Islet precursor cell (in vitro differentiated cells): Measurements from ENCODE around the gene AQR.
"Not testable (repeated sequence)": the region's sequence is repeated elsewhere in the genome, so short reads cannot be mapped to it uniquely, and the experiment has no call there.

Experiments used
- DNase-seq: peaks from one replicate; pipeline ENCODE4 v3.0.0-alpha.2; 2018

AQR gene

GRCh38 chr15:34969340-34970097 lies at the start of gene AQR:
TSS of gene AQR (minus strand) at chr15:34969742. CDS start at chr15:34969613, 129 bp downstream.
- peak; percentile 99 for DNase-seq

- DNase-seq: no peak
Measured at GRCh38 chr15:35014241-35014640, 44.7 kb upstream of the AQR start.

DNA sequence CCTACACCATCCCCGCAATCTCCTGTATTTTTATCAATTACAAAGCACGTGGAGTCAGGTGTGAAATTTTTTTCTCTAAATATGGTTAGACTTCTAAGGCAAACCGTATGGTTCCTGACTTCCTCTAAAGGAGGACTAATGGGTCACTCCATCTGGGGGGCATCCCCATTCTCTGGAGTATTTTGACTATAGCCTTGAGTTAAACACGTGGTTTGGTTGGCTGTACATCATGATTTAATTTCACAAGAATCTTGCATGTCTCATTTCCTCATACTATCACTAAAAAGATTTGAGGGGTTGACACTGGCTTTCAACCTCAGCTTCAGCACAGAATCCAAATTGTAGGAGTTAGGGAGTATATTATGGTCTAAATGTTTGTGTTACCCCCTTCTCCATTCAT lies 43.8 kb upstream of the AQR start:
- DNase-seq: no peak

DNA sequence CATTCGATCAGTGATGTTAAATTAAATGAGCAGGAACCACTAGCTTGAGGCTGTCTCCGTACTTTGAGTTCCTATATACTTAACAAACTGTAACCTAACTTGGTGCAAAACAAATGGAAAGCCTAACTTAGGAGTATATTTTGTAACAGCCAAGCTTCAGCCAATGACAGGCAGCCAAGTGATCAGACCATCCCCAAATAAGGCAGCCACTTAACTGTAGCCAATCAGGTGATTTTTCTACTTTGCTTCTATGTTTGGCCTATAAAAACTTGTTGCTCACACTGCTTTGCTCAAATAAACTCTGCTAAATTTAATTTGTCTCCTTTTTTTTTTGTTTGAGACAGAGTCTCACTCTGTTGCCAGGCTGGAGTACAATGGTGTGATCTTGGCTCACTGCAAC lies 37.9 kb upstream of the AQR start:
- no peak for DNase-seq

DNA sequence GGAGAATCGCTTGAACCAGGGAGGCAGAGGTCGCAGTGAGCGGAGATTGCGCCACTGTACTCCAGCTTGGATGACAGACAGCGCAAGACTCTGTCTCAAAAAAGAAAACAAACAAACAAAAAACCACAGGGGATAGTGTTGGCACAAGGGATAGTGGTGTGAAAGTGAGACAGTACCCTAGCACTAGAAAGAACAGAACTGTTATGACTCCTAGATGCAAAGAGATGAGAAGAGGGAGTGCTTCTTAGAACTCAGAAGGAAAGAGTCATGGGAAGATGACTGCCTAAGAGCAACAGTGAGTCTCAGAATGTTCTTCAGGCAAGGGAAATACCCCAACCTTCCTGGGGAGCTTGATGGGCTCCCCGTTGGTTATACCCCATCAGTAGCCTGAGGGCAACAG lies 36.4 kb upstream of the AQR start:
- DNase-seq: no peak

DNA sequence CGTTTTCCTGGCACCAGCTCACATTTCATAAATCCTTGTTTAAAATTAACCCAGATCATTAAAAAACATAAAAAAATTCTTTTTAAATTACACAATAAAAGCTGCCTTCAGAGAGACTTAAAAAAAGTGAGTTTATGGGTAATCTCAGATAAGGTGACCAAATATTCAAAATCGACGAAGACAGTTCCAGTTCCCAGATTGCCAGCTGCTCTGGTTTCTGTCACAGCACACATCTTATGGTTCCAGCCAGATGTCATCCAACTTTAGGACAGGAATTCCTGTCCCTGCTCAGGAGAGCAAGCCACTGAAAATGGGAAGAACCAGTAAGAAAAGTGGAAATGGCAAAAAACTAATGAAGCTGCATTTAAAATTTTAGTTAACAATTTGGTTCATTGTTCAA lies 34.4 kb upstream of the AQR start:
- DNase-seq: peak; percentile 60

DNA sequence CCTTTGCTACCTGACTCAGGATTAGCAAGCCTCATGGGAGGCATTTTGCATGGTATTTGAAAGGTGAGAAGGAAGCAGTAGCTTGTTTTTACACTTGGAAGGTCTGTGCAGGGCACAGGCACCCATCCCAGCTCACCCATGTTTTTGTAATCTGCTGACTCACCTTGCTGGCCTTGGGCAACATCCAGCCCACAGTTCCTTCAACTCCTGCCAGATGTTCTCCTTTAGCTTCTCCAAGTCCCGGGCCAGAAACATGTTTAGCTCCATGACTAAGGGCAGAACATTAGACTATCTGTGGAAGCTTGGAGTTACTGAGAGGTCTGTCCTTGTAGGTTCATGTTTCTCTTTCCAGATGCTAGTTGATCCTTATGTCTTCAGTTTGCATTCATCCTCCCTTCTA lies 31.0 kb upstream of the AQR start:
- peak; percentile 60 for DNase-seq

DNA sequence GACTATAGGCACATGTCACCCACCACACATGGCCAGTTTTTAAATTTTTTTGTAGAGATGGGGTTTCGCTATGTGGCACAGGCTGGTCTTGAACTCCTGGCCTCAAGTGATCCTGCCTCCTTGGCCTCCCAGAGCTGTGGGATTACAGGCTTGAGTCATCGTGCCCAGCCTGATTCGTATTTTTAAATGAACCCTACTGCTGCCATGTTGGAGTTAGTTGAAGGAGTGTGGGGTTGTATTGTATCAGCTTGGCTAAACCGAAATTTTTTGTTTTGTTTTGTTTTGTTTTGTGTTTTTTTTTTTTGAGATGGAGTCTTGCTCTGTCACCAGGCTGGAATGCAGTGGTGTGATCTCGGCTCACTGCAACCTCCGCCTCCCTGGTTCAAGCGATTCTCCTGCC lies 30.4 kb upstream of the AQR start:
- DNase-seq: no peak

- DNase-seq: no peak
Measured at GRCh38 chr15:34994925-34995324, 25.4 kb upstream of the AQR start.

DNA sequence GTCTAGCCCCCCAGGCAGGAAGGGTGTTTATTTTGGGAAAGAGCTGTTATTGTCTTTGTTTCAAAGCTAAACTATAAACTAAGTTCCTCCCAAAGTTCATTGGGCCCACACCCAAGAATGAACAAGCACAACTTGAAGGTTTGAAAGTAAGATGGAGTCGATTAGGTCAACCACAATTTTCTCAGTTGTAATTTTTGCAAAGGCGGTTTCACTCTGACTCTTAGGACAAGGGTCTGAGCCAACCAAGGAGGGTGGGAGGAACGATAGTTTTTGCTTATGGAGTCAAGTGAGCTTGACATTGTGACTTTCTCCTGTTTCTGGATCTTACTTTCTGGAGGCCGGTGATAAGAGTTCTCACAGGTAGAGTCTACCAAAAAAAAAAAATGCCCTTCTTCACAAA lies 24.3 kb upstream of the AQR start:
- no peak for DNase-seq

GRCh38 chr15:34993412-34993811 lies 23.9 kb upstream of the AQR start:
- DNase-seq: no peak

- DNase-seq: peak; percentile 88
Measured at GRCh38 chr15:34988027-34988902, 18.7 kb upstream of the AQR start, which contains the start of gene ZNF770. TSS of gene ZNF770 (minus strand) at chr15:34988287. CDS start at chr15:34983434, 4,853 bp downstream.

GRCh38 chr15:34987609-34988026 lies 18.1 kb upstream of the AQR start:
- DNase-seq: no peak

- no peak for DNase-seq
Measured at GRCh38 chr15:34986771-34987480, 17.4 kb upstream of the AQR start.

DNA sequence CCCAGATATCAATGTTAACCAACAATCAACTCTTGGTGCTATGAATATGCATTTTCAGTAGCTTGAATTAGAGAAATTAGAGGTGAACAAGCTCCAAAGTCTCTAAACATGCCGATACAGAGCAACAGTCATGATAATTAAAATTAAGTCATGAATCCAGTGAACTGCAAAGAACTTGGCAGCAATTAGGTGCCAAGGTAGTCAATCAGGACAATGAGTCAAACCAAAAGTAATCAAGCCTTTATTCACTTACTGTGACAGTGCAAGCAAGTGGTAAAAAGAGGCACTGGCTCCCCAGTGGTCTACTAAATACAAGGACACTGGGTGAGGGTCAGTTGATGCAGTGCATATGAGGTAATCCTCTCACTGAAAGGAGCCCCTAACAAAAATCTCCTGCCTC lies 16.8 kb upstream of the AQR start:
- no peak for DNase-seq

- no peak for DNase-seq
Measured at GRCh38 chr15:34984889-34985630, 15.5 kb upstream of the AQR start.

DNA sequence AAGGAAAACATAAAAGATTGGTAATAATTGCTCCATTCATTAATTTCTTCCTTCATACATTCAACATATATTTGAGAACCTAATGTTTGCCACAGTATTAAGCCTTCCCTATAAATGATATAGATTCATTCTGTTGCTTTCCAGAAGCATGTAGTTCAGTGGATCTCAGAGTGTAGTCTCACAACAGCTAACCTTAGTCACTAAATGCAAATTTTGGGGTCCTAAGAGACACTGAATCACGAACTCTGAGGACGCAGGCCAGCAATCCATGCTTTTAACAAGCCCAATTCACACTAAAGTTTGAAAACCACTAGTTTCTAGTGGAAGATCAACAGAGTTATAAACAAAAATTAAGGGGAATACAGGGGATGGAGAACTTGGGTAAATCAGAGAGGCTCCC lies 7.2 kb upstream of the AQR start:
- no peak for DNase-seq

GRCh38 chr15:34976073-34976472 lies 6.5 kb upstream of the AQR start:
- no peak for DNase-seq

DNA sequence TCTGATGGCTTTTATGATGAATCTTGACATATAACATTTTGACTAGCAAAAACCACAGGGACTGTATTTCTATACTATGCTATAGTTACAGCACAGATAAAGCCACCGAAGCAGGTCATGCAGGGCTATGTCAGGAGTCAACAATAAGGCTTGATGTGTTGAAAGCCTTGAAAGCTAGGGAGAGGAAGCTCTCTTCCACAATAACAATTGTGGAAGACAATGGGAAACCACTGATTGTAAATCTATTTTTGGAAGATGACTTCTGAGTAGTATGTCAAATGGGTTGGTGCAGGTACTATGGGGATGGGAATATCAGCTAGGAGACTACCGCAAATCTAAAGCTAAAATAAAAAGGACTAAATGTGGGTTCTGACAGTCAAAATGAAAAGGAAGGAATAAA lies 4.0 kb upstream of the AQR start:
- DNase-seq: no peak

DNA sequence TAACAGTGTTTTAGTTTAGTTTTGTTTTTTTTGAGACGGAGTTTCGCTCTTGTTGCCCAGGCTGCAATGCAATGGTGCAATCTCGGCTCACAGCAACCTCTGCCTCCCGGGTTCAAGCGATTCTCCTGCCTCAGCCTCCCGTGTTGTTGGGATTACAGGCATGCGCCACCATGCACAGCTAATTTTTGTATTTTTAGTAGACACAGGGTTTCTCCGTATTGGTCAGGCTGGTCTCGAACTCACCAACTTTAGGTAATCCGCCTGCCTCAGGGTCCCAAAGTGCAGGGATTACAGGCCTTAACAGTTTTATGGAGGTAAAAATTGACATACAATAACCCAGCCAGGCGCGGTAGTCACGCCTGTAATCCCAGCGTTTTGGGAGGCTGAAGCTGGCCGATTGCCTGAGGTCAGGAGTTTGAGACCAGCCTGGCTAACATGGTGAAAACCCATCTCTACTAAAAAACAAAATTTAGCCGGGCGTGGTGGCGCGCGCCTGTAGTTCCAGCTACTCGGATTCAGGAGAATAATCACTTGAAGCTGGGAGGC lies 629 bp upstream of the AQR start:
- not testable (repeated sequence) for DNase-seq

GRCh38 chr15:34964277-34964676 lies 5.3 kb downstream of the AQR start:
- no peak for DNase-seq

GRCh38 chr15:34953851-34954250 lies 15.7 kb downstream of the AQR start:
- DNase-seq: no peak
